Liver (tissue), 9 donors: ENCODE results near the gene HSD17B11. TPM values are rescaled to one million over a fixed set of nuclear protein-coding genes. Genes with fewer than 3 reads are reported as not detected.

ENCODE experiments used
- DNase-seq: peaks from one replicate; pipeline ENCODE4 v3.0.0-alpha.2; 2017; ENCODE audit warnings: low spot score
- H3K27ac ChIP-seq, 2 donors: one replicate each; pipeline ENCODE4 v1.7.0; 2013; ENCODE audit warnings: inconsistent platforms in 2 of 2, low read length in 2 of 2, control low read depth in 1 of 2, low read depth in 1 of 2, mild to moderate bottlenecking in 1 of 2
- H3K27me3 ChIP-seq, 4 donors: one replicate each; pipeline versions ENCODE4 v1.6.1 to v1.7.0; 2013; ENCODE audit warnings: low read length in 3 of 4, inconsistent platforms in 1 of 4, mild to moderate bottlenecking in 1 of 4, moderate library complexity in 1 of 4; ENCODE audit not compliant: control insufficient read depth in 4 of 4, insufficient read depth in 4 of 4
- H3K36me3 ChIP-seq, 4 donors: one replicate each; pipeline versions ENCODE4 v1.6.1 to v1.7.0; 2013; ENCODE audit warnings: low read length in 3 of 4, mild to moderate bottlenecking in 3 of 4, low read depth in 1 of 4, moderate library complexity in 1 of 4; ENCODE audit not compliant: control insufficient read depth in 4 of 4, insufficient read depth in 3 of 4
- H3K4me1 ChIP-seq, 4 donors: one replicate each; pipeline versions ENCODE4 v1.6.1 to v1.7.0; 2013; ENCODE audit warnings: low read length in 3 of 4, mild to moderate bottlenecking in 3 of 4, moderate library complexity in 1 of 4; ENCODE audit not compliant: control insufficient read depth in 4 of 4, insufficient read depth in 4 of 4
- H3K4me3 ChIP-seq, 3 donors: one replicate each; pipeline versions ENCODE4 v1.6.1 to v1.7.0; 2013; ENCODE audit warnings: low read length in 3 of 3, control low read depth in 1 of 3, low read depth in 1 of 3, mild to moderate bottlenecking in 1 of 3
- H3K9ac ChIP-seq, 2 donors: one replicate each; pipeline ENCODE4 v1.7.0; 2013; ENCODE audit warnings: low read length in 2 of 2, mild to moderate bottlenecking in 2 of 2, moderate library complexity in 2 of 2, control low read depth in 1 of 2, low read depth in 1 of 2
- H3K9me3 ChIP-seq, 4 donors: one replicate each; pipeline versions ENCODE4 v1.6.1 to v1.7.0; 2013; ENCODE audit warnings: low read length in 3 of 4; ENCODE audit not compliant: control insufficient read depth in 4 of 4
- ATF3 ChIP-seq: IDR thresholded peaks from 2 replicates; pipeline ENCODE4 v1.6.1; 2016; ENCODE audit warnings: antibody characterized with exemption
- CTCF ChIP-seq: fragments of 150-350 bp; IDR thresholded peaks from 2 replicates; pipeline ENCODE4 v1.5.1; 2017; ENCODE audit warnings: improper control_type of control experiment, low read depth, low read length; ENCODE audit not compliant: missing input control
- EGR1 ChIP-seq, 2 donors: IDR thresholded peaks; 2 replicates each; pipeline ENCODE4 v1.6.1; 2016 to 2018; ENCODE audit warnings: antibody characterized with exemption in 2 of 2, low read depth in 2 of 2
- FOXA1 ChIP-seq: IDR thresholded peaks from 2 replicates; pipeline ENCODE4 v1.6.1; 2016; ENCODE audit warnings: antibody characterized with exemption
- FOXA2 ChIP-seq: IDR thresholded peaks from 2 replicates; pipeline ENCODE4 v1.6.1; 2016; ENCODE audit warnings: antibody characterized with exemption
- GABPA ChIP-seq, 2 donors: IDR thresholded peaks in 1 of 2; conservative IDR thresholded peaks in 1 of 2; 2 replicates each; pipeline ENCODE4 v1.6.1; 2016; ENCODE audit warnings: antibody characterized with exemption in 2 of 2, mild to moderate bottlenecking in 1 of 2, moderate library complexity in 1 of 2
- HNF4A ChIP-seq, 2 donors: conservative IDR thresholded peaks; 2 replicates each; pipeline ENCODE4 v1.6.1; 2016; ENCODE audit warnings: antibody characterized with exemption in 2 of 2, mild to moderate bottlenecking in 2 of 2
- HNF4G ChIP-seq: IDR thresholded peaks from 2 replicates; pipeline ENCODE4 v1.6.1; 2016; ENCODE audit warnings: antibody characterized with exemption
- MAX ChIP-seq: IDR thresholded peaks from 2 replicates; pipeline ENCODE4 v1.6.1; 2016; ENCODE audit warnings: antibody characterized with exemption
- RAD21 ChIP-seq, 2 donors: IDR thresholded peaks; 2 replicates each; pipeline ENCODE4 v1.6.1; 2016; ENCODE audit warnings: antibody characterized with exemption in 2 of 2, mild to moderate bottlenecking in 2 of 2
- REST ChIP-seq: IDR thresholded peaks from 2 replicates; pipeline ENCODE4 v1.6.1; 2016; ENCODE audit warnings: antibody characterized with exemption, mild to moderate bottlenecking
- RXRA ChIP-seq, 2 donors: IDR thresholded peaks; 2 replicates each; pipeline ENCODE4 v1.6.1; 2017 to 2018; ENCODE audit warnings: antibody characterized with exemption in 2 of 2, mild to moderate bottlenecking in 1 of 2
- SP1 ChIP-seq: IDR thresholded peaks from 2 replicates; pipeline ENCODE4 v1.6.1; 2018; ENCODE audit warnings: antibody characterized with exemption, mild to moderate bottlenecking
- TAF1 ChIP-seq: conservative IDR thresholded peaks from 2 replicates; pipeline ENCODE4 v1.6.1; 2016; ENCODE audit warnings: antibody characterized with exemption, mild to moderate bottlenecking
- YY1 ChIP-seq: IDR thresholded peaks from 2 replicates; pipeline ENCODE4 v1.6.1; 2016; ENCODE audit warnings: antibody characterized with exemption, mild to moderate bottlenecking
- ZBTB33 ChIP-seq: IDR thresholded peaks from 2 replicates; pipeline ENCODE4 v1.6.1; 2016; ENCODE audit warnings: antibody characterized with exemption
- WGBS: extraction: QIAGEN DNeasy Blood & Tissue Kit; methylation state at CpG from one replicate; pipeline ENCODE4 v1.1.7; 2013; 5-methylcytosine and 5-hydroxymethylcytosine counted together
- polyA plus RNA-seq, 2 donors: library from polyadenylated mRNA; stranded (reverse) in 1 of 2; unstranded in 1 of 2; fragments of 200-250 nt in 1 of 2; fragments of >200 nt in 1 of 2; fragmentation: Nextera tagmentation in 1 of 2; extraction: Ambion mirVana in 1 of 2; gene quantifications; one replicate each; pipeline versions ENCODE4 v1.2.1 to v1.2.3, GENCODE V29; 2013 to 2015
- total RNA-seq, 2 donors: library from RNA; depleted of rRNA; stranded (reverse); fragments of >200 nt; gene quantifications; one replicate each; pipeline ENCODE4 v1.2.3, GENCODE V29; 2014
- donor health status: healthy.
- donor health status: healthy.
- donor health status: healthy.
- donor health status: healthy.
- donor health status: healthy.

Gene HSD17B11
- total and polyA plus RNA-seq, 4 donors = 94.8 to 133 (median 115) TPM

GRCh38 chr4:87433342-87433741 lies 42.4 kb upstream of the HSD17B11 start:
- H3K4me3 ChIP-seq = no peak overlapping the region
- no peaks in the 10 kb centered on the region for H3K9me3 ChIP-seq
- H3K4me1 ChIP-seq = peaks cover 0 to 13% (median 2%) of the 10 kb centered on the region in 4 donors
- H3K27me3 ChIP-seq = no peaks in the 10 kb centered on the region
- H3K27ac ChIP-seq = no peak overlapping the region
- TF ChIP-seq RAD21 (IDR thresholded peaks at IDR 0.05) = no peak
- TF ChIP-seq CTCF = no peak
- TF ChIP-seq RXRA (IDR thresholded peaks at IDR 0.05) = no peak
- TF ChIP-seq SP1 = no peak
- TF ChIP-seq TAF1 = no peak
- no peak for TF ChIP-seq MAX
- peaks cover 2 to 6% (median 4%) of the 10 kb centered on the region in 4 donors for H3K36me3 ChIP-seq
- WGBS = 87% methylated on average over 2 of the region's 2 CpGs
- no peak for DNase-seq
- H3K9ac ChIP-seq = no peak overlapping the region

- Histone ChIP-seq H3K27me3 (no peaks in the 10 kb centered on the region), H3K36me3 (no peaks in the 10 kb centered on the region), H3K4me3 (no peak overlapping the region), H3K9me3 (no peaks in the 10 kb centered on the region), H3K9ac (no peak overlapping the region), H3K27ac (no peak overlapping the region), H3K4me1 (peaks cover 0 to 19% (median 4%) of the 10 kb centered on the region in 4 donors)
- TF ChIP-seq GABPA (IDR thresholded peaks at IDR 0.05 in 1 of 2, conservative IDR thresholded peaks at IDR 0.05 in 1 of 2) = no peak
- TF ChIP-seq ATF3 = no peak
- no peak for TF ChIP-seq HNF4G
- TF ChIP-seq SP1 = no peak
- no peak for TF ChIP-seq FOXA2
- no peak for TF ChIP-seq REST
- TF ChIP-seq CTCF = no peak
- TF ChIP-seq ZBTB33 = no peak
- no peak for TF ChIP-seq YY1
- TF ChIP-seq RAD21 (IDR thresholded peaks at IDR 0.05) = no peak
- TF ChIP-seq HNF4A (conservative IDR thresholded peaks at IDR 0.05) = no peak
- TF ChIP-seq RXRA (IDR thresholded peaks at IDR 0.05) = no peak
- no peak for TF ChIP-seq TAF1
- no peak for TF ChIP-seq EGR1 (IDR thresholded peaks at IDR 0.05; ENCODE audit: low read depth in 2 of 2)
- TF ChIP-seq FOXA1 = no peak
- no peak for TF ChIP-seq MAX
- WGBS = 95% methylated on average over 2 of the region's 2 CpGs
- no peak for DNase-seq
These were observed 39.0 kb upstream of the HSD17B11 start for GRCh38 chr4:87430038-87430437.
